Memory B cell (primary cell): ENCODE data around the gene ZNF488.
A peak's percentile ranks its signal among the peaks of the same experiment; 100 is the strongest.
"Not testable (repeated sequence)": the region's sequence is repeated elsewhere in the genome, so short reads cannot be mapped to it uniquely, and the experiment has no call there.

Experiments used
- ATAC-seq: fragments of 150-1000 bp; cut with Tn5 transposase; 2 replicates; pipeline ENCODE4 v1.10.0; 2021; ENCODE audit warnings: low read depth, mild to moderate bottlenecking, moderate library complexity
- DNase-seq, 2 donors: peaks; one replicate each; pipeline ENCODE4 v3.0.0; 2022; ENCODE audit warnings: low spot score in 2 of 2
- H3K27ac Mint-ChIP-seq: one replicate; pipeline ENCODE4 v1.8.0; 2022; ENCODE audit warnings: mild to moderate bottlenecking, moderate library complexity, mixed read lengths
- H3K27me3 Mint-ChIP-seq: one replicate; pipeline ENCODE4 v1.8.0; 2022; ENCODE audit warnings: mixed read lengths
- H3K36me3 Mint-ChIP-seq: one replicate; pipeline ENCODE4 v1.8.0; 2022; ENCODE audit warnings: mild to moderate bottlenecking, mixed read lengths
- H3K4me1 Mint-ChIP-seq: one replicate; pipeline ENCODE4 v1.8.0; 2022; ENCODE audit warnings: mixed read lengths
- H3K4me3 Mint-ChIP-seq: one replicate; pipeline ENCODE4 v1.8.0; 2022; ENCODE audit warnings: mild to moderate bottlenecking, moderate library complexity, mixed read lengths
- H3K9me3 Mint-ChIP-seq: one replicate; pipeline ENCODE4 v1.8.0; 2022; ENCODE audit warnings: mixed read lengths

Gene ZNF488, protein sequence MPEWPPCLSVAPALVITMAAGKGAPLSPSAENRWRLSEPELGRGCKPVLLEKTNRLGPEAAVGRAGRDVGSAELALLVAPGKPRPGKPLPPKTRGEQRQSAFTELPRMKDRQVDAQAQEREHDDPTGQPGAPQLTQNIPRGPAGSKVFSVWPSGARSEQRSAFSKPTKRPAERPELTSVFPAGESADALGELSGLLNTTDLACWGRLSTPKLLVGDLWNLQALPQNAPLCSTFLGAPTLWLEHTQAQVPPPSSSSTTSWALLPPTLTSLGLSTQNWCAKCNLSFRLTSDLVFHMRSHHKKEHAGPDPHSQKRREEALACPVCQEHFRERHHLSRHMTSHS

GRCh38 chr10:47384148-47384921 is at the start of gene ZNF488:
Gene ZNF488, minus strand, starts transcription at chr10:47384293. Its CDS starts 15,464 bp downstream, at chr10:47368829.
- peaks cover 32% of the 10 kb centered on the region for H3K27me3 Mint-ChIP-seq

DNA sequence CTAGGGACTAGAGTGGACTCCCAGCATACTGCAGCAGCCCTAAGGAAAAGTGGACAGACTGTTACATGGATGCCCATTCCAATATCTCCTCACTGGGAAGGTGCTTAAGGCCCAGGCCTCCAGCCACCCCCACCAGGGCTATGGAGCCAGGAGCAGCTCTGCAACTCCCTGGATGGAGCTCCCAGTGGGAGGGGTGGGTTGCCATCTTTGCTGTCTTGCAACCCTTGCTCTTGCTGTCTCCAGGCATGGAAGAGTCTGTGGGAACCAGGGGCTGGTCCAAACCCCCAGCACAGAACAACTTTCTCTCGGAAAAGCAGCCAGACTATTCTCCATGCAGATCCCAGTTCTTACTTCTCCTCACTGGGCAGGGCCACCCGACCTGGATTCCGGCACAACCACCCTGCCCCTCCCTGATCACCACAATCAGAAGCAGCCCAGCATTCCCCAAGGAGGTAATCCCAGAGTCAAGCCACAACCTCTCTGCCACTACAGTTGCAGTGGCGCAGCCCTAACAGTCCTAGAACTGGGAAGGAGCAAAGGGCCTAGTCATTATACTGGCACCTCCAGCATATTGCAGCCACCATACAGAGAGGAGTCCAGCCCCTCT is 41.8 kb upstream of the ZNF488 start:
- no peaks in the 10 kb centered on the region for H3K36me3 Mint-ChIP-seq
- H3K27ac Mint-ChIP-seq, result no peak overlapping the region
- H3K27me3 Mint-ChIP-seq, result peaks cover 2% of the 10 kb centered on the region
- DNase-seq (no peak), ATAC-seq (no peak)
- no peak overlapping the region for H3K4me3 Mint-ChIP-seq
- H3K4me1 Mint-ChIP-seq, result no peaks in the 10 kb centered on the region
- H3K9me3 Mint-ChIP-seq, result no peaks in the 10 kb centered on the region

More at GRCh38 chr10:47384148-47384921, at the start of gene ZNF488:
- peak; percentile 80 for ATAC-seq
- peak; percentile 35 to 52 for DNase-seq
- Mint-ChIP-seq H3K27ac (peak within 1 kb of the TSS; percentile 6), H3K4me1 (peaks cover 12% of the 10 kb centered on the region), H3K9me3 (peaks cover 10% of the 10 kb centered on the region), H3K36me3 (peaks cover 2% of the 10 kb centered on the region), H3K4me3 (peak within 1 kb of the TSS; percentile 84)

GRCh38 chr10:47424231-47424630 is 40.1 kb upstream of the ZNF488 start:
- Mint-ChIP-seq H3K27ac (no peak overlapping the region), H3K36me3 (no peaks in the 10 kb centered on the region), H3K4me3 (no peak overlapping the region), H3K27me3 (peaks cover 2% of the 10 kb centered on the region), H3K9me3 (no peaks in the 10 kb centered on the region), H3K4me1 (no peaks in the 10 kb centered on the region)
- DNase-seq (no peak), ATAC-seq (no peak)

DNA sequence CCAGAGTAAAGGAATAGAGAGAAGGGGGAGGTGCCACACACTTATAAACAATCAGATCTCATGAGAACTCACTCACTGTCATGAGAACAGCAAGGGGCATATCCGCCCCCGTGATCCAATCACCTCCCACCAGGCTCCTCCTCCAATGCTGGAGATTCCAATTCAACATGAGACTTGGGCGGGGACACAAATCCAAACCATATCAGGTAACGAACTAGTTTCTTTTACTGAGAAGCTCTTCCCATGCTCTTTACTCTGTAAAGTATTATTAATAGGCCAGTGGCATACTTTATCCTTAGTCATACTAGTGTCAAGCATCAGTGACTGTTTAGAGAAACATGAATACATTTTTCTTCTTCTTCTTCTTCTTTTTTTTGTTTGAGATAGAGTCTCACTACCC is 39.4 kb upstream of the ZNF488 start:
- no peak for DNase-seq
- H3K36me3 Mint-ChIP-seq, result no peaks in the 10 kb centered on the region

GRCh38 chr10:47421057-47421952 is 37.2 kb upstream of the ZNF488 start:
- no peaks in the 10 kb centered on the region for H3K36me3 Mint-ChIP-seq
- no peaks in the 10 kb centered on the region for H3K9me3 Mint-ChIP-seq
- no peak overlapping the region for H3K4me3 Mint-ChIP-seq
- no peak overlapping the region for H3K27ac Mint-ChIP-seq
- ATAC-seq, result no peak
- no peak for DNase-seq
- no peaks in the 10 kb centered on the region for H3K4me1 Mint-ChIP-seq
- H3K27me3 Mint-ChIP-seq, result peaks cover 6% of the 10 kb centered on the region

More for the DNA sequence above, 39.4 kb upstream of the ZNF488 start:
- H3K4me3 Mint-ChIP-seq, result no peak overlapping the region
- peaks cover 6% of the 10 kb centered on the region for H3K27me3 Mint-ChIP-seq
- H3K4me1 Mint-ChIP-seq, result no peaks in the 10 kb centered on the region
- no peak for ATAC-seq
- H3K27ac Mint-ChIP-seq, result no peak overlapping the region
- H3K9me3 Mint-ChIP-seq, result no peaks in the 10 kb centered on the region

GRCh38 chr10:47420305-47421056 is 36.4 kb upstream of the ZNF488 start:
- Mint-ChIP-seq H3K27ac (no peak overlapping the region), H3K4me3 (no peak overlapping the region), H3K27me3 (peaks cover 6% of the 10 kb centered on the region), H3K4me1 (no peaks in the 10 kb centered on the region), H3K9me3 (no peaks in the 10 kb centered on the region), H3K36me3 (no peaks in the 10 kb centered on the region)
- DNase-seq, result no peak
- ATAC-seq, result no peak

DNA sequence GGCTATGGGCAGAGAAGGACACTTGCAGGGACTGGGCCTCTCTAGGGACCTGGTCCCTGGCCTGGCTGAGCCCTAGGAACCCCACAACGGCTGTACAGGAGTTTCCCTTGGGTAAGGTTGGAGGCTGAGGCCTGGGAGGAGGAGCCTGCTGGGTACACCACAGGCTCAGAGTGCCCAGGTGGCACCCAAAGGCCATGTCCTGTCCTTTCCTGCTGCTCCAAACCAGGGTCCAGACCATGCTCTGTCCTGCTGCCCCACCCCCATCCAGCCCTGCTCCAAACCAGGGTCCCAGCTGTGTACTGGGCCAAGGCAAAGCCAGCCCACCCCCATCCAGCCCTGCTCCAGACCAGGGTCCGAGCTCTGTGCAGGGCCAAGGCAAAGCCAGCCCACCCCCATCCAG is 35.3 kb upstream of the ZNF488 start:
- Mint-ChIP-seq H3K9me3 (no peaks in the 10 kb centered on the region), H3K27me3 (peaks cover 6% of the 10 kb centered on the region), H3K4me1 (no peaks in the 10 kb centered on the region), H3K4me3 (no peak overlapping the region), H3K27ac (no peak overlapping the region), H3K36me3 (no peaks in the 10 kb centered on the region)
- ATAC-seq, result no peak
- no peak for DNase-seq

DNA sequence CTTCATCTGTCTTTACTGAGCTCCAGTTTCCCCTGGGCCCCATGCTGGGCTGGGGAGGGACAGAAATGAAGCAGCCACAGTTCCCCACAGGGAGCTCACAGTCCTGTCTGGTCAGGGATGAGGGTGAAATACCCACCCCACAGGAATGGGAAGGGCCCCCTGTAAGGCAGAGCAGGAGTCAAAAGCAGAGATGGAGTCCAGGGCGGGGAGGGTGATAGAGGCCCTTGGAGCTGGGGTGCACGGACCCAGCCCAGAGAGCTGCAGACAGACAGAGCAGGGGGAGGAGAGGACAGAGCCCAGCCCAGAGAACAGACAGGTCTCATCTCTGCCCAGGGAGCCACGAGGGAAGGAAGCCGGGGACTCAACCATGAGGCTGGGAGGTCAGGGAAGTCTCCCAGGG is 34.9 kb upstream of the ZNF488 start:
- DNase-seq (no peak), ATAC-seq (no peak)
- H3K9me3 Mint-ChIP-seq, result no peaks in the 10 kb centered on the region
- H3K27ac Mint-ChIP-seq, result no peak overlapping the region
- no peaks in the 10 kb centered on the region for H3K4me1 Mint-ChIP-seq
- no peaks in the 10 kb centered on the region for H3K36me3 Mint-ChIP-seq
- peaks cover 6% of the 10 kb centered on the region for H3K27me3 Mint-ChIP-seq
- H3K4me3 Mint-ChIP-seq, result no peak overlapping the region

DNA sequence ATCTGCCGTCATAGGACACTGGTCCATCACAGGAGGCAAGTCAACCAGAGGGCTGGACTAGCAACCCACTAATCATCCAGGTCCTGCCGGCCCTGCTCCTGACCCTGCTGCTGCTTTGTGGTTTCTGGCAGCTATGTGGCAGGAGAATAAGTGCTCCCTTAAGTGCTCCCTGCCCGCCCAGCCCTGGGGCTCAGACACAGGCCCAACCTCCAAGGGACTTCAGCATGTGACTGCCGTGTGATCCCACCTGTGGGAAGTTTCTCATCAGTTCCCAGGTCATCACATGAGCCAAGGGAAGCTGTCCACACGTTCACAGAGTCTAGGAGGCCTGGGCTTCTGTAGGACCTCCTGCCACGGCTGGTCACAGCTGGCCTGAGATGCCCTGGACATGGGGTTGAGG is 34.2 kb upstream of the ZNF488 start:
- H3K4me3 Mint-ChIP-seq, result no peak overlapping the region
- no peak for DNase-seq
- no peaks in the 10 kb centered on the region for H3K36me3 Mint-ChIP-seq
- H3K4me1 Mint-ChIP-seq, result no peaks in the 10 kb centered on the region
- peaks cover 6% of the 10 kb centered on the region for H3K27me3 Mint-ChIP-seq
- no peak for ATAC-seq
- H3K27ac Mint-ChIP-seq, result no peak overlapping the region
- no peaks in the 10 kb centered on the region for H3K9me3 Mint-ChIP-seq

DNA sequence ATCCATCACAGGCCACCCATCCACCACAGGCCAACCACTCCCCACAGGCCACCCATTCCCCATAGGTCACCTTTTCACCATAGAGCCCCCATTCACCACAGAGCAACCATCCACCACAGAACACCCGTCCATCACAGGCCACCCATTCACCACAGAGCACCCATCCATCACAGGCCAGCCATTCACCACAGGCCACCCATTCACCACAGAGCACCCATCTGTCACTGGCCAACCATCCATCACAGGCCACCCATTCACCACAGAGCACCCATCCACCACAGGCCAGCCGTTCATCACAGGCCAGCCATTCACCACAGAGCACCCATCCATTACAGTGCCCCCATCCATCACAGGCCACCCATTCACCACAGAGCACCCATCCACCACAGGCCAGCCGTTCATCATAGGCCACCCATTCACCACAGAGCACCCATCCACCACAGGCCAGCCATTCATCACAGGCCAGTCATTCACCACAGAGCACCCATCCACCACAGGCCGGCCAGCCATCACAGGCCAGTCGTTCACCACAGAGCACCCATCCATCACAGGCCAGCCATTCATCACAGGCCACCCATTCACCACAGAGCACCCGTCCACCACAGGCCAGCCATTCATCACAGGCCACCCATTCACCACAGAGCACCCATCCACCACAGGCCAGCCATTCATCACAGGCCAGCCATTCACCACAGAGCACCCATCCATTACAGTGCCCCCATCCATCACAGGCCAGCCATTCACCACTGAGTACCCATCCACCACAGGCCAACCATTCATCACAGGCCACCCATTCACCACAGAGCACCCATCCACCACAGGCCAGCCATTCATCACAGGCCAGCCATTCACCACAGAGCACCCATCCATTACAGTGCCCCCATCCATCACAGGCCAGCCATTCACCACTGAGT is 32.5 kb upstream of the ZNF488 start:
- ATAC-seq, result not testable (repeated sequence)

GRCh38 chr10:47415520-47416304 is 31.6 kb upstream of the ZNF488 start:
- no peaks in the 10 kb centered on the region for H3K4me1 Mint-ChIP-seq
- H3K27me3 Mint-ChIP-seq, result peaks cover 4% of the 10 kb centered on the region
- ATAC-seq (no peak), DNase-seq (no peak)
- no peak overlapping the region for H3K4me3 Mint-ChIP-seq
- H3K9me3 Mint-ChIP-seq, result no peaks in the 10 kb centered on the region
- H3K27ac Mint-ChIP-seq, result no peak overlapping the region
- H3K36me3 Mint-ChIP-seq, result no peaks in the 10 kb centered on the region

More for the DNA sequence above, 32.5 kb upstream of the ZNF488 start:
- H3K9me3 Mint-ChIP-seq, H3K27me3 Mint-ChIP-seq, H3K36me3 Mint-ChIP-seq, DNase-seq, H3K4me3 Mint-ChIP-seq, H3K4me1 Mint-ChIP-seq, H3K27ac Mint-ChIP-seq: not testable (repeated sequence)
